RWPE2 (cell line): ENCODE results near the gene ITPR1.

Experiments used
- ATAC-seq: fragments of 200-7000 bp; cut with Tn5 transposase; 3 replicates; pipeline ENCODE4 v1.9.1; 2021; ENCODE audit warnings: low read depth
- DNase-seq: peaks from one replicate; pipeline ENCODE4 v3.0.0-alpha.2; 2020; ENCODE audit warnings: low spot score
- H3K27ac ChIP-seq: fragments of 450-650 bp; 2 replicates; pipeline ENCODE4 v1.5.1; 2017; ENCODE audit warnings: mild to moderate bottlenecking; ENCODE audit not compliant: poor library complexity, severe bottlenecking
- H3K27me3 ChIP-seq: fragments of 250-450 bp; sonication (Bioruptor Pico); 2 replicates; pipeline ENCODE4 v1.5.1; 2021; ENCODE audit warnings: mild to moderate bottlenecking, moderate library complexity; ENCODE audit not compliant: insufficient read depth, poor library complexity, severe bottlenecking
- H3K36me3 ChIP-seq: fragments of 250-450 bp; sonication (Bioruptor Pico); 2 replicates; pipeline ENCODE4 v1.5.1; 2020; ENCODE audit warnings: low read depth, mild to moderate bottlenecking, moderate library complexity
- H3K4me1 ChIP-seq: fragments of 250-450 bp; sonication (Bioruptor Pico); 2 replicates; pipeline ENCODE4 v1.5.1; 2021; ENCODE audit warnings: mild to moderate bottlenecking, moderate library complexity; ENCODE audit not compliant: insufficient read depth, poor library complexity, severe bottlenecking
- H3K4me3 ChIP-seq: fragments of 250-450 bp; sonication (Bioruptor Pico); 2 replicates; pipeline ENCODE4 v1.5.1; 2021; ENCODE audit warnings: mild to moderate bottlenecking, moderate library complexity; ENCODE audit not compliant: severe bottlenecking
- H3K9me3 ChIP-seq: fragments of 250-450 bp; sonication (Bioruptor Pico); 2 replicates; pipeline ENCODE4 v1.5.1; 2021; ENCODE audit warnings: mild to moderate bottlenecking, moderate library complexity; ENCODE audit not compliant: severe bottlenecking
- TF ChIP-seq, protein P1 (sequence below): fragments of 450-650 bp; IDR thresholded peaks from one replicate; pipeline ENCODE4 v1.5.1; 2017; ENCODE audit warnings: mild to moderate bottlenecking, moderate library complexity; ENCODE audit not compliant: poor library complexity, severe bottlenecking

ITPR1 gene

DNA sequence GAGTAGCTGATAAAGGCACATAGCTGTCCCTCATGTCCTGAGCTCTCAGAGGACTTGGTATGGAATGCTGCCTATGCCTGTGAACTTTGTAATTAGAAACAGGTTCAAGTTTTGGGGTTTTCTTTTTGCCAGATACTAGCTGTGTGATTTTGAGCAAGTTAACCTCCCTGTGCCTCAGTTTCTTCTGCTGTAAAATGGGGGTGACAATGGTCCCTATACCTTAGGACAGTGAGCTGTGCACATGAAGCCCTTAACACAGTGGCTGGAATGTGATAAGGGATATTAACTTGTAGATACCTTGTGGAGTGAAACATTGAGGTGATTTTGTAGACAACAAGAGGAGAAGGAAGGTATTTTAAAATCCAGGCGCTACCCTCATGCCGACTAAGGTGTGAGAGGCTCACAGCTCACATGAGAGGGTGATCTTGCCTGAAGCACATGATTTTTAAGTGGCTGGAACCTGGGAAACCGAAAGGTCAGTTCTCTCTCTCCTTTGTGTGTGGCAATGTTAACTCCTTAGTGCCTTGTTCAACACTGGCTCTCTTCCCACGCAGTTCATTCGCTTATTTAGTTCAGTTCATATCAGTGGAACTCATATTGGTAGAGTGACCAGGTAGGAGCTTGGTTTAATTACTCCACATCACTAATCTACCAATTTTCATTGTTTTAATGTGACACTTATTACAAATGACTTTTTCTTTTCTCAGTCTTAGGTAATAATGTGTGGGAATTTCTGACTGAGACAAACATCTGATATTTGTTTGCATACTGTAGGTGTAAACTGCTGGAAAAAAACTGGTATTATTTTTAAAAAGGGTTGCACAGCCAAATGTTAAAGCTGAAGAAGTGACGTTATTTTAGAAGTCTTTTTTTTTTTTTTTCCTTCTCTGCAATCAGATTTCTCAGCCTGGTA lies 236.2 kb downstream of the ITPR1 start:
- H3K27ac ChIP-seq, result no peak overlapping the region
- H3K27me3 ChIP-seq, result no peaks in the 10 kb centered on the region
- H3K4me1 ChIP-seq, result no peaks in the 10 kb centered on the region
- ATAC-seq (no peak), DNase-seq (no peak)
- no peaks in the 10 kb centered on the region for H3K36me3 ChIP-seq
- TF ChIP-seq, protein P1, sequence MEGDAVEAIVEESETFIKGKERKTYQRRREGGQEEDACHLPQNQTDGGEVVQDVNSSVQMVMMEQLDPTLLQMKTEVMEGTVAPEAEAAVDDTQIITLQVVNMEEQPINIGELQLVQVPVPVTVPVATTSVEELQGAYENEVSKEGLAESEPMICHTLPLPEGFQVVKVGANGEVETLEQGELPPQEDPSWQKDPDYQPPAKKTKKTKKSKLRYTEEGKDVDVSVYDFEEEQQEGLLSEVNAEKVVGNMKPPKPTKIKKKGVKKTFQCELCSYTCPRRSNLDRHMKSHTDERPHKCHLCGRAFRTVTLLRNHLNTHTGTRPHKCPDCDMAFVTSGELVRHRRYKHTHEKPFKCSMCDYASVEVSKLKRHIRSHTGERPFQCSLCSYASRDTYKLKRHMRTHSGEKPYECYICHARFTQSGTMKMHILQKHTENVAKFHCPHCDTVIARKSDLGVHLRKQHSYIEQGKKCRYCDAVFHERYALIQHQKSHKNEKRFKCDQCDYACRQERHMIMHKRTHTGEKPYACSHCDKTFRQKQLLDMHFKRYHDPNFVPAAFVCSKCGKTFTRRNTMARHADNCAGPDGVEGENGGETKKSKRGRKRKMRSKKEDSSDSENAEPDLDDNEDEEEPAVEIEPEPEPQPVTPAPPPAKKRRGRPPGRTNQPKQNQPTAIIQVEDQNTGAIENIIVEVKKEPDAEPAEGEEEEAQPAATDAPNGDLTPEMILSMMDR, result no peak
- no peaks in the 10 kb centered on the region for H3K9me3 ChIP-seq
- no peak overlapping the region for H3K4me3 ChIP-seq

DNA sequence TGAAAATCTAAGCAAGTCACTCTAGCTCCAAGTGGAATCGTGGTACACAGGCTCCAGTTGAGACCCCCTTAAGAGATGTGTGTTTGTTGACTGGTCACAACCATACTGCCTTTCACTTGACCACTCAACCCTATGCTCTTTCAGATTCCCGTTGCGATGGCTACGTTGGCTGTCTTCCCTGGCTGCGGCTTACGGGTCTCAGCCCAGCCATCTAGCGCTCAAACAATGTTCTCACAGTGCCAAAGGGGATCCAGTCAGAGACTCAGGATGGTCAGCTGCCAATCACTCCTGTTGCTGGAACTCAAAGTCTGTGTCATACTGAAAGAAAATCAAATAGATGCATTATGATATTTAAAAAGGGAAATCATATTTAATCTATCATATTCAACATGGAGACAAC lies 237.6 kb downstream of the ITPR1 start:
- DNase-seq (no peak), ATAC-seq (no peak)
- H3K36me3 ChIP-seq, result no peaks in the 10 kb centered on the region
- H3K9me3 ChIP-seq, result no peaks in the 10 kb centered on the region
- no peak overlapping the region for H3K4me3 ChIP-seq
- H3K27ac ChIP-seq, result no peak overlapping the region
- H3K27me3 ChIP-seq, result no peaks in the 10 kb centered on the region
- peaks cover 2% of the 10 kb centered on the region for H3K4me1 ChIP-seq
- TF ChIP-seq, protein P1, result no peak

- ATAC-seq (no peak), DNase-seq (no peak)
- Histone ChIP-seq H3K27me3 (no peaks in the 10 kb centered on the region), H3K36me3 (no peaks in the 10 kb centered on the region), H3K4me3 (no peak overlapping the region), H3K27ac (no peak overlapping the region), H3K9me3 (no peaks in the 10 kb centered on the region), H3K4me1 (peaks cover 11% of the 10 kb centered on the region)
- TF ChIP-seq, protein P1, result no peak
Measured at GRCh38 chr3:4731543-4732111, 238.5 kb downstream of the ITPR1 start.

GRCh38 chr3:4732925-4733324 lies 239.8 kb downstream of the ITPR1 start:
- Histone ChIP-seq H3K4me1 (peaks cover 17% of the 10 kb centered on the region), H3K27ac (no peak overlapping the region), H3K36me3 (no peaks in the 10 kb centered on the region), H3K4me3 (no peak overlapping the region), H3K27me3 (no peaks in the 10 kb centered on the region), H3K9me3 (no peaks in the 10 kb centered on the region)
- ATAC-seq (no peak), DNase-seq (no peak)
- TF ChIP-seq, protein P1, result no peak

- ATAC-seq (no peak), DNase-seq (no peak)
- peaks cover 17% of the 10 kb centered on the region for H3K4me1 ChIP-seq
- TF ChIP-seq, protein P1, result no peak
- H3K27me3 ChIP-seq, result no peaks in the 10 kb centered on the region
- no peak overlapping the region for H3K27ac ChIP-seq
- H3K9me3 ChIP-seq, result no peaks in the 10 kb centered on the region
- H3K4me3 ChIP-seq, result no peak overlapping the region
- H3K36me3 ChIP-seq, result no peaks in the 10 kb centered on the region
Measured at GRCh38 chr3:4734454-4734853, 241.3 kb downstream of the ITPR1 start.
